Measurements from ENCODE around the gene RYR2.

- TF ChIP-seq CTCF (IDR thresholded peaks at IDR 0.05; ENCODE audit: poor library complexity) (no peak), EZH2 (IDR thresholded peaks at IDR 0.05; ENCODE audit: borderline replicate concordance) (no peak), EZH2phosphoT487 (IDR thresholded peaks at IDR 0.05; ENCODE audit: low read depth, severe bottlenecking, unreplicated experiment) (no peak)
These were observed 821.2 kb downstream of the RYR2 start for GRCh38 chr1:237863234-237863633.

Measured in hepatocyte (in vitro differentiated cells).